Right forelimb (tissue), 1 donor: ENCODE results near the gene HNRNPR.
A peak's percentile ranks its signal among the peaks of the same experiment; 100 is the strongest.

ENCODE experiments used
- DNase-seq: peaks from one replicate; pipeline ENCODE4 v3.0.0-alpha.2; 2018

The HNRNPR gene

GRCh38 chr1:23368562-23369334 is 24.7 kb upstream of the HNRNPR start:
- DNase-seq: peak; percentile 94

- DNase-seq: peak; percentile 98
Observed at GRCh38 chr1:23367791-23368561, 23.9 kb upstream of the HNRNPR start.

GRCh38 chr1:23367451-23367790 is 23.3 kb upstream of the HNRNPR start:
- DNase-seq: no peak

- DNase-seq: no peak
Observed at GRCh38 chr1:23366598-23366997, 22.5 kb upstream of the HNRNPR start.

GRCh38 chr1:23366146-23366545 is 22.1 kb upstream of the HNRNPR start:
- no peak for DNase-seq

- no peak for DNase-seq
Observed at GRCh38 chr1:23362218-23362713, 18.2 kb upstream of the HNRNPR start.

GRCh38 chr1:23358310-23358875 is 14.3 kb upstream of the HNRNPR start:
- no peak for DNase-seq

GRCh38 chr1:23357138-23357908 is 13.2 kb upstream of the HNRNPR start:
- DNase-seq: no peak

- DNase-seq: no peak
Observed at GRCh38 chr1:23356471-23357137, 12.5 kb upstream of the HNRNPR start.

GRCh38 chr1:23354245-23354644 is 10.2 kb upstream of the HNRNPR start:
- DNase-seq: no peak

GRCh38 chr1:23352096-23352695 is 8.1 kb upstream of the HNRNPR start:
- no peak for DNase-seq

- DNase-seq: no peak
Observed at GRCh38 chr1:23345920-23346319, 1.8 kb upstream of the HNRNPR start.

- peak; percentile 62 for DNase-seq
Observed at GRCh38 chr1:23344987-23345472, 946 bp upstream of the HNRNPR start.

GRCh38 chr1:23343221-23344110 is 618 bp downstream of the HNRNPR start:
- peak; percentile 57 for DNase-seq

GRCh38 chr1:23341931-23342692 is 2.0 kb downstream of the HNRNPR start:
- DNase-seq: no peak

GRCh38 chr1:23339632-23340031 is 4.5 kb downstream of the HNRNPR start:
- no peak for DNase-seq

- no peak for DNase-seq
Observed at GRCh38 chr1:23337869-23338268, 6.2 kb downstream of the HNRNPR start.

GRCh38 chr1:23331713-23332112 is 12.4 kb downstream of the HNRNPR start:
- DNase-seq: no peak

- no peak for DNase-seq
Observed at GRCh38 chr1:23330846-23331245, 13.2 kb downstream of the HNRNPR start.

GRCh38 chr1:23325393-23325792 is 18.7 kb downstream of the HNRNPR start:
- no peak for DNase-seq
